HEK293T (cell line): ENCODE data around the gene CST6.

Experiments
- CTCF ChIA-PET: fragments of 350-600 bp; formaldehyde crosslinking; extraction: SDS; loops from one replicate; lab custom pipeline; 2021; ENCODE audit warnings: antibody characterized with exemption, inconsistent platforms; lab: Yijun Ruan, JAX
- POLR2A ChIA-PET: fragments of 350-600 bp; formaldehyde crosslinking; extraction: SDS; loops from one replicate; lab custom pipeline; 2020; ENCODE audit warnings: antibody characterized with exemption, inconsistent platforms; lab: Yijun Ruan, JAX
- DNase-seq: peaks from one replicate; pipeline ENCODE4 v3.0.0; 2012; ENCODE audit warnings: mixed read lengths; ENCODE audit errors: extremely low spot score
- ARNT ChIP-seq: fragments of 450-650 bp; IDR thresholded peaks from 2 replicates; pipeline ENCODE4 v1.6.1; 2017; ENCODE audit warnings: mild to moderate bottlenecking
- BHLHE40 ChIP-seq: fragments of 450-650 bp; IDR thresholded peaks from 2 replicates; pipeline ENCODE4 v1.6.1; 2016; ENCODE audit warnings: mild to moderate bottlenecking, moderate library complexity, borderline replicate concordance
- CTBP1 ChIP-seq: fragments of 450-650 bp; IDR thresholded peaks from 2 replicates; pipeline ENCODE4 v1.6.1; 2016; ENCODE audit warnings: borderline replicate concordance
- ELF4 ChIP-seq: fragments of 450-650 bp; IDR thresholded peaks from 2 replicates; pipeline ENCODE4 v1.6.1; 2017; ENCODE audit warnings: antibody characterized with exemption
- FOXA1 ChIP-seq: fragments of 450-650 bp; IDR thresholded peaks from 2 replicates; pipeline ENCODE4 v1.6.1; 2016; ENCODE audit warnings: mild to moderate bottlenecking
- FOXK2 ChIP-seq: fragments of 450-650 bp; IDR thresholded peaks from 2 replicates; pipeline ENCODE4 v1.6.1; 2016; ENCODE audit warnings: mild to moderate bottlenecking
- FOXM1 ChIP-seq: fragments of 450-650 bp; IDR thresholded peaks from 2 replicates; pipeline ENCODE4 v1.6.1; 2017; ENCODE audit warnings: mild to moderate bottlenecking, borderline replicate concordance
- HDGF ChIP-seq: fragments of 450-650 bp; IDR thresholded peaks from 2 replicates; pipeline ENCODE4 v1.6.1; 2017; ENCODE audit warnings: antibody characterized with exemption, borderline replicate concordance
- L3MBTL2 ChIP-seq: fragments of 450-650 bp; conservative IDR thresholded peaks from 2 replicates; pipeline ENCODE4 v1.6.1; 2016; ENCODE audit warnings: mild to moderate bottlenecking
- LEF1 ChIP-seq: fragments of 450-650 bp; IDR thresholded peaks from 2 replicates; pipeline ENCODE4 v1.6.1; 2017; ENCODE audit warnings: mild to moderate bottlenecking, borderline replicate concordance
- NFRKB ChIP-seq: fragments of 450-650 bp; IDR thresholded peaks from 2 replicates; pipeline ENCODE4 v1.6.1; 2016; ENCODE audit warnings: mild to moderate bottlenecking, moderate library complexity
- SP1 ChIP-seq: fragments of 450-650 bp; IDR thresholded peaks from 2 replicates; pipeline ENCODE4 v1.6.1; 2017
- SUZ12 ChIP-seq: fragments of 450-650 bp; IDR thresholded peaks from 2 replicates; pipeline ENCODE4 v1.6.1; 2016; ENCODE audit warnings: mild to moderate bottlenecking
- ZNF384 ChIP-seq: fragments of 450-650 bp; IDR thresholded peaks from 2 replicates; pipeline ENCODE4 v1.6.1; 2016
- TF ChIP-seq, protein P1 (sequence below): fragments of 450-650 bp; IDR thresholded peaks from 2 replicates; pipeline ENCODE4 v1.6.1; 2016

CST6 gene

DNA sequence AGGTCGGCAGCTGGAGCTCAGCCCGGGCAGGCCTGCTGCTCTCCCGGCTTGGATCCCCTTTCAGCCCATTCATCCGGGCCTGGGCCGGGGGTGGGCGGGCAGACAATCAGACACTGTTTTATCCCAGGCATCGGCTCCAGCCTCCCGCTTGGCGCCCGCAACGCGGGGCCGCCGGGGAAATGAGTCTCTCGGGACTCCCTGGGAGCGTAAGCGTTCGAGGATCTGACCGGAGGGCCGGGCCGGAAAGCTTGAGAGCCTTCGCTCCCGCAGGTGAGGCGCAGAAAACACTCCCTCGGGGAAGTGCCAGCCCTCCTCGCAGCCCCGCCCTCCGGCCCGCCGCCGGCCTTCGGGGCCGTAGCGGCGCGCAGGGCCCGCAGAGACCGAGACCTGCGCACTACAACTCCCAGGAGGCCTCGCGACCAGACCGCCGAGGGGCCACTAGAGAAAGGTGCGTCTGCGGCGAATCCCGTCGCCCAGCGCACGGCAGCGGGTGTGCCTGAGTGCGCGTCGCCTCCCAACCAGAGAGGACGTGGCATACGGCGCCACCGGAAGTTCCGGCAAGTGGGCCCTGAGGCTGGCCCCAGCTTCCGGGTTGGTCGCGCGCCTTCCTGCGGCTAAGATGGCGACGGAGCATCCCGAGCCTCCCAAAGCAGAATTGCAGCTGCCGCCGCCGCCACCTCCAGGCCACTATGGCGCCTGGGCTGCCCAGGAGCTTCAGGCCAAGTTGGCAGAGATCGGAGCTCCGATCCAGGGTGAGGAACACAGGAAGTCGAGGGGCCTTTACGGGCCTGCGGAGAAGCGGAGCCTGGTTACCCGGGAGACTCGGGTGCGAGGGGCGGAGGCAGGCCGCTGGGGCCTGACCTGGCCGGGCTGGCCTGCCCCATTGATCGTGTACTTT lies 40.2 kb downstream of the CST6 start, which contains the start of gene SF3B2:
Gene SF3B2 (plus strand): TSS at position 599 of the 898 bp plus-strand sequence. CDS start 21 bp downstream, at position 620.
- CTCF ChIA-PET, result interaction anchor here (1.0 to 4.6 kb wide), 3 partner anchors 16 to 221 kb away, joined by 3 to 24 read pairs (median 3); no protein-coding TSS in a partner anchor
- TF ChIP-seq FOXM1 (no peak), ELF4 (peak; percentile 96), FOXK2 (no peak), ZNF384 (no peak), L3MBTL2 (no peak), HDGF (0 out of 2 replicates have a peak, but pooled peaks have one; percentile 98)
- peak; percentile 96 for DNase-seq
- POLR2A ChIA-PET, result interaction anchor here (0.6 to 4.9 kb wide), 22 partner anchors 8 to 337 kb away, joined by 3 to 34 read pairs (median 4); partner anchors contain the start of genes BANF1, CCDC85B, EIF1AD and FIBP

DNA sequence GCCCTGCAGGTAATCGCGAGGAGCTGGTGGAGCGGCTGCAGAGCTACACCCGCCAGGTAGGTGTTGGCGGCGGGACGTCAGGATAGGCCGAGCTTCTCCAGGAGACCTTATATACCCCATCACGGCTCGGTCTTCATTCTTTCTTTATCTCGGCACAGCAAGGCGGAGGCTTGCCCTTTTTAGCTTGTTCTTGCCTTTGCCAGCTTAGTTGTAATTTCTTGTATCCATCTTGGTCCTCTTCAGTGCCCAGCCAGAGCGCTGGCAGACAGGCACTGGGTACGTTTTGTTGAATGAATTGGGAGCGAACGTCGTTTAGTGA lies 40.8 kb downstream of the CST6 start:
- no peak for DNase-seq
- TF ChIP-seq FOXK2 (no peak), LEF1 (no peak), FOXM1 (no peak), ELF4 (no peak), CTBP1 (no peak), ZNF384 (no peak), FOXA1 (no peak), BHLHE40 (no peak), HDGF (no peak), ARNT (no peak), SP1 (no peak), L3MBTL2 (no peak), NFRKB (no peak), SUZ12 (no peak)
- TF ChIP-seq, protein P1, sequence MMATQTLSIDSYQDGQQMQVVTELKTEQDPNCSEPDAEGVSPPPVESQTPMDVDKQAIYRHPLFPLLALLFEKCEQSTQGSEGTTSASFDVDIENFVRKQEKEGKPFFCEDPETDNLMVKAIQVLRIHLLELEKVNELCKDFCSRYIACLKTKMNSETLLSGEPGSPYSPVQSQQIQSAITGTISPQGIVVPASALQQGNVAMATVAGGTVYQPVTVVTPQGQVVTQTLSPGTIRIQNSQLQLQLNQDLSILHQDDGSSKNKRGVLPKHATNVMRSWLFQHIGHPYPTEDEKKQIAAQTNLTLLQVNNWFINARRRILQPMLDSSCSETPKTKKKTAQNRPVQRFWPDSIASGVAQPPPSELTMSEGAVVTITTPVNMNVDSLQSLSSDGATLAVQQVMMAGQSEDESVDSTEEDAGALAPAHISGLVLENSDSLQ, result no peak
- ChIA-PET POLR2A (interaction anchor here (0.8 to 4.9 kb wide), 10 partner anchors 11 to 338 kb away, joined by 3 to 34 read pairs (median 6); partner anchors contain the start of genes FIBP and MUS81), CTCF (interaction anchor here (1.0 to 4.6 kb wide), 2 partner anchors 16 to 30 kb away, joined by 3 to 24 read pairs; no protein-coding TSS in a partner anchor)

DNA sequence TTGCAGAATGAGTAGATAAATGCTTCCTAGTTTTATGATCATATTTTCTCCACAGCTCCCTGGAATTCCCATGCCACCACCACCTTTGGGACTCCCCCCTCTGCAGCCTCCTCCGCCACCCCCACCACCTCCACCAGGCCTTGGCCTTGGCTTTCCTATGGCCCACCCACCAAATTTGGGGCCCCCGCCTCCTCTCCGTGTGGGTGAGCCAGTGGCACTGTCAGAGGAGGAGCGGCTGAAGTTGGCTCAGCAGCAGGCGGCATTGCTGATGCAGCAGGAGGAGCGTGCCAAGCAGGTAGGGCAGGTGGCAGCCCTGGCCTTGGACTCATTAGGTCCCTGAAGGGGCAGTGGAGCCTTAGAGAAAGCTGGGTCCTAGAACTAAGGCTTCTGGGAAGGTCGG lies 43.2 kb downstream of the CST6 start:
- ChIA-PET POLR2A (interaction anchor here (3.5 to 4.9 kb wide), 2 partner anchors 8 to 13 kb away, joined by 20 to 34 read pairs; no protein-coding TSS in a partner anchor), CTCF (interaction anchor here (1.7 to 1.9 kb wide), 2 partner anchors 9 to 14 kb away, joined by 7 to 12 read pairs; no protein-coding TSS in a partner anchor)
- TF ChIP-seq SP1, result no peak
- no peak for TF ChIP-seq SUZ12
- TF ChIP-seq ARNT, result no peak
- TF ChIP-seq ZNF384, result no peak
- DNase-seq, result no peak

DNA sequence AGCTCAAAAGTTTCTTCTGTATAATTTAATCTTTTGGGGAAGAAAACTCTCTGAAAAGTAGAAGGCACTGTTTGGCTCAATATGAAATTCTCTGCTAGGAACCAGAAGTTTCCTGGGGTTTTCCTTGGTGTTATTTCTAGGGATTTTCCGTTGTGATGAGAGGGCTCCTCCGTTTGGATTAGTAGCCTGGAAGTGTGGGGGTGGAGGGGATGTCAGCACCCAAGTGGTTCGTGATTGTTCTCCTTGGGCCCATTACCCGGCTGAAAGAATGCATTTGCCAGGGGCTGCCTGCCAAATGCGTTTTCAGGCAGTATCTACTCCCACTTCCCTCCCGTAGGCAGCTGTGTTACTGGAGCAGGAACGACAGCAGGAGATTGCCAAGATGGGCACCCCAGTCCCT lies 44.7 kb downstream of the CST6 start:
- CTCF ChIA-PET, result interaction anchor here (1.9 kb wide), 1 partner anchor 12 kb away, joined by 12 read pairs; no protein-coding TSS in a partner anchor
- no peak for DNase-seq
- POLR2A ChIA-PET, result no interaction called here
- TF ChIP-seq HDGF (no peak), ELF4 (no peak), FOXA1 (no peak), ARNT (no peak), LEF1 (no peak), SP1 (no peak), BHLHE40 (no peak), SUZ12 (no peak), FOXM1 (no peak)
- TF ChIP-seq, protein P1, result no peak

DNA sequence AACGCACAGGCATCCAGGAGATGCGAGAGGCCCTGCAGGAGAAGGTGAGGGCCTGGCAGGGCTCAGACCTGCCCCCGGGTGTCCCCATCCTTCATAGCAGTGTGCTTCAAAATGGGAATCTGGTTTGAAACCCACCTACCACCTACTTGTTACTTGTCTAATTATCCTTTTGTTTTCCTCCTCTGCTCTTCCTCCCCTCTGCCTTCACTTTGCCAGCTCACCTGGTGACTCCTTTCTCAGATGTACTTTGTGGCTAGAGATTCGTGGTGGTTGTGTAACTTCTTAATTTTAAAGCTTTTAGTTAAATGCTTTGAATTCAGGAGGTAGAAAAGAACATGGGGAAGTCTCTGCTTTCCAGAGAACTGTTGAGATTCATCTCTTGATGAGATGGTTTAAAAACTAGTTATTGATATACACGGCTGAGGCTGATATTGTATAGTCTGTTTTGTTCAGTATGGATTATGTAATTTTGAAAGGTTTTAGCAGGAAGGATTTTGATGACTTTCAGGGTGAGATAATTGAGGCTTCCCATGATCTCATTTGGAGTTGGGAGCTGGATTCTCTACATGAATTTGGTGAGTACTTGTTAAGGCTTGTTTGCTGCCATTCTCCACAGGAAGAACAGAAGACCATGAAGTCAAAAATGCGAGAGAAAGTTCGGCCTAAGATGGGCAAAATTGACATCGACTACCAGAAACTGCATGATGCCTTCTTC lies 48.3 kb downstream of the CST6 start:
- DNase-seq, result no peak
- POLR2A ChIA-PET, result no interaction called here
- CTCF ChIA-PET, result interaction anchor here (0.9 to 1.2 kb wide), 2 partner anchors 8 to 9 kb away, joined by 3 read pairs; no protein-coding TSS in a partner anchor
- TF ChIP-seq ARNT (no peak), NFRKB (no peak), SP1 (no peak), ZNF384 (no peak), L3MBTL2 (no peak)

DNA sequence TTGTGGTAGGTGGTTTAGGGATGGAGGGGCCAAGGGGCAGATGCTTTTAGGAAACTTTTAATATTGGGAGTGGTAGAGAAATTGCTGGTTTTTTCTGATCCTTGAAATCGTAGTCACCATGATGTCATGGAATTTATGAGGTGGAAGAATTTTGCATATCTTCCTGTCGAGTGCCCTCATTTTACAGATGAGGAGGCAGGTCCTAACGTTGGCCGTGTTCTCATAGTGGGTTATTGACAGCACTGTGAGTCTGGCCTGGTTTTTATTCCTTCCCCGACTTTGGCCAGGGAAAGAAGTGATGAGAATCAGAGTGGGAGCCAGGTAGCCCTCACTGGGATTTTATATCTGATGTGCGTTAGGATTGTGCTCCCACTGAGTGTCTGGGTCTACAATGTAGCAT lies 49.5 kb downstream of the CST6 start:
- TF ChIP-seq, protein P1, result no peak
- no peak for TF ChIP-seq LEF1
- no peak for TF ChIP-seq FOXM1
- no peak for TF ChIP-seq HDGF
- no peak for TF ChIP-seq ELF4
- no peak for TF ChIP-seq BHLHE40
- TF ChIP-seq L3MBTL2, result no peak
- TF ChIP-seq ZNF384, result no peak
- no peak for TF ChIP-seq SUZ12
- no peak for TF ChIP-seq SP1
- CTCF ChIA-PET, result interaction anchor here (1.2 kb wide), 1 partner anchor 8 kb away, joined by 3 read pairs; no protein-coding TSS in a partner anchor
- no peak for DNase-seq
- POLR2A ChIA-PET, result no interaction called here
